ENCODE data around the gene RPS15. TPM values are rescaled to one million over a fixed set of nuclear protein-coding genes. Genes with fewer than 3 reads are reported as not detected.

RPS15 gene
- total RNA-seq, 1 donor: 318 TPM

DNA sequence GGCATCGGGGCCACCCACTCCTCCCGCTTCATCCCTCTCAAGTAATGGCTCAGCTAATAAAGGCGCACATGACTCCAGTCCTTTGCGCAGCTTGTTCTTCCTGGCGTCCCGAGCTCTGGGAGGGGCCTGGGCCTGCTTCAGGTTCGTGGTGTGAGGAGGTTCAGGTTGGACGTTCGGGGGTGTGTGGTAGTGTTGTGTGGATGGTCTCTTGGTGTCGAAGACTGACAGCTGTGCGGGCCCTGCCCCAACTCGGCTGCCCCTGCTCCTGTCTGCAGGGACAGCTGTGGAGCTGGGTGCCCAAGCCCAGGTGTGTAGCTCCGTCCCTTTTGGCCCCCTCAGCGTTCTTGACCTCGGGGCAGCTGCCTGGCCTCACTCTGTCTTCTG is 2.2 kb downstream of the RPS15 start:
- H3K79me2 ChIP-seq (ENCODE audit: insufficient read depth, low read length): peaks cover 38% of the 10 kb centered on the region
- peaks cover 64% of the 10 kb centered on the region for H4K20me1 ChIP-seq (ENCODE audit: insufficient read depth, low read length)
- no peak overlapping the region for H3K27ac ChIP-seq (ENCODE audit: low read depth, low read length)
- TF ChIP-seq CTCF (IDR thresholded peaks at IDR 0.05; ENCODE audit: extremely low read depth, low read depth, low read length): no peak
- H3K4me2 ChIP-seq (ENCODE audit: insufficient read depth, low read length): no peak overlapping the region
- no peak overlapping the region for H3K4me3 ChIP-seq (ENCODE audit: insufficient read depth, low read length)
- peaks cover 2% of the 10 kb centered on the region for H3K27me3 ChIP-seq (ENCODE audit: insufficient read depth, low read length)
- H3K36me3 ChIP-seq (ENCODE audit: insufficient read depth, low read length): peaks cover 40% of the 10 kb centered on the region
- peaks cover 15% of the 10 kb centered on the region for H3K4me1 ChIP-seq (ENCODE audit: insufficient read depth, low read length)
- no peaks in the 10 kb centered on the region for H3K9me3 ChIP-seq (ENCODE audit: low read depth, low read length)
- DNase-seq (ENCODE audit: insufficient read length, low spot score, missing footprints): no peak
- H2AFZ ChIP-seq (ENCODE audit: low read length): no peak overlapping the region

DNA sequence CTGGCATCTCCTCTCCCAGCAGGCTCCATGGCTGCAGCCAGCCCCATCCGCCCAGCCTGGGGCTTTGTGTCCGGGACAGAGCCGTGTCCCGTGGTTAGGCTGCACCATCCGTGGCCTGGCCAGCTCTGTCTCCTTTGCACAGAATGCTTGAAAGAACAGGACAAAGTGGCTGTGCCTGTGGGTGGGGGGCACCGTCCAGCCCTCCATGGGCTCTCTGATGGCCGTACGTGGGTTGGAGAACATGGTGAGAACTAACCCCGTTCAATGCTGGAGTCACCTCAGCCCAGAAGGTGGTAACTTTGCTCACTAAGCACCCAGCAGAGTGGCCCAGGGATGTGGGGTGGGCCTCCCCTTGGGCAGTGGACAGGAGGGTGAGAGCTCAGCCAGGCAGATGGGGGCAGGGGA is 2.8 kb downstream of the RPS15 start:
- Histone ChIP-seq H3K79me2 (ENCODE audit: insufficient read depth, low read length) (peaks cover 38% of the 10 kb centered on the region), H2AFZ (ENCODE audit: low read length) (no peak overlapping the region), H3K4me3 (ENCODE audit: insufficient read depth, low read length) (no peak overlapping the region), H4K20me1 (ENCODE audit: insufficient read depth, low read length) (peaks cover 61% of the 10 kb centered on the region), H3K27me3 (ENCODE audit: insufficient read depth, low read length) (peaks cover 5% of the 10 kb centered on the region), H3K4me2 (ENCODE audit: insufficient read depth, low read length) (no peak overlapping the region), H3K9me3 (ENCODE audit: low read depth, low read length) (no peaks in the 10 kb centered on the region), H3K27ac (ENCODE audit: low read depth, low read length) (no peak overlapping the region), H3K36me3 (ENCODE audit: insufficient read depth, low read length) (peaks cover 38% of the 10 kb centered on the region), H3K4me1 (ENCODE audit: insufficient read depth, low read length) (peaks cover 15% of the 10 kb centered on the region)
- no peak for DNase-seq (ENCODE audit: insufficient read length, low spot score, missing footprints)
- no peak for TF ChIP-seq CTCF (IDR thresholded peaks at IDR 0.05; ENCODE audit: extremely low read depth, low read depth, low read length)

DNA sequence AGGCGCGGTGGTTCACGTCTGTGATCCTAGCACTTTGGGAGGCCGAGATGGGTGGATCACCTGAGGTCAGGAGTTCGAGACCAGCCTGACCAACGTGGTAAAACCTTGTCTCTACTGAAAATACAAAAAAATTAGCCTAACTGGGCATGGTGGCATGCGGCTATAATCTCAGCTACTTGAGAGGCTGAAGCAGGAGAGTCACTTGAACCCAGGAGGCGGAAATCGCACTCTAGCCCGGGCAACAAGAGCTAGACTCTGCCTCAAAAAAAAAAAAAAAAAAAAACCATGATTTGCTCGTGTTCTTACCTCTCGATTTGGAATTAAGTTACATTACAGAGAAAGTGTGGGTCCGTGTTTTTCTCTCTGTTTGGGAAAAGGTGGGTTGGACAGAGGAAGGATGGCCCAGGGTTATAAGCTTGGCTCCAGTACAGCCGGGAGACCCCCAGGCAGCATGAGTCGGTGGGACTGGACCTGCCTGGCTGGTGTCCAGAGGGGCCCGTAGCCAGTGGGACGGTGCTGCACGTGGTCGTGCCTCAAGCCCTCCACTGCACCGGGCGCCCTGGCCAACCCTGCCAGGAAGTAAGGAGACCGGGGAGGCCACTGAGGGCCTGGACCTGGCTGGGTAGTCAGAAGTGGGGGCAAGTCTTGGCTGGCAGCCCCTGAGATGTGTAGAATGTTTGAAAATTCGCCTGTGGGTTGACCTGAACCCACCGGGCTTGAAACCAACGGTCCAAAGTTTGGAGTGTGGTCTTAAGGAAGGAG is 3.7 kb downstream of the RPS15 start:
- H2AFZ ChIP-seq (ENCODE audit: low read length): no peak overlapping the region
- peaks cover 58% of the 10 kb centered on the region for H4K20me1 ChIP-seq (ENCODE audit: insufficient read depth, low read length)
- peaks cover 9% of the 10 kb centered on the region for H3K4me1 ChIP-seq (ENCODE audit: insufficient read depth, low read length)
- no peak overlapping the region for H3K4me3 ChIP-seq (ENCODE audit: insufficient read depth, low read length)
- H3K36me3 ChIP-seq (ENCODE audit: insufficient read depth, low read length): peaks cover 38% of the 10 kb centered on the region
- no peaks in the 10 kb centered on the region for H3K9me3 ChIP-seq (ENCODE audit: low read depth, low read length)
- peaks cover 13% of the 10 kb centered on the region for H3K27me3 ChIP-seq (ENCODE audit: insufficient read depth, low read length)
- no peak for TF ChIP-seq CTCF (IDR thresholded peaks at IDR 0.05; ENCODE audit: extremely low read depth, low read depth, low read length)
- no peak for DNase-seq (ENCODE audit: insufficient read length, low spot score, missing footprints)
- H3K79me2 ChIP-seq (ENCODE audit: insufficient read depth, low read length): peaks cover 38% of the 10 kb centered on the region
- no peak overlapping the region for H3K27ac ChIP-seq (ENCODE audit: low read depth, low read length)
- H3K4me2 ChIP-seq (ENCODE audit: insufficient read depth, low read length): no peak overlapping the region

DNA sequence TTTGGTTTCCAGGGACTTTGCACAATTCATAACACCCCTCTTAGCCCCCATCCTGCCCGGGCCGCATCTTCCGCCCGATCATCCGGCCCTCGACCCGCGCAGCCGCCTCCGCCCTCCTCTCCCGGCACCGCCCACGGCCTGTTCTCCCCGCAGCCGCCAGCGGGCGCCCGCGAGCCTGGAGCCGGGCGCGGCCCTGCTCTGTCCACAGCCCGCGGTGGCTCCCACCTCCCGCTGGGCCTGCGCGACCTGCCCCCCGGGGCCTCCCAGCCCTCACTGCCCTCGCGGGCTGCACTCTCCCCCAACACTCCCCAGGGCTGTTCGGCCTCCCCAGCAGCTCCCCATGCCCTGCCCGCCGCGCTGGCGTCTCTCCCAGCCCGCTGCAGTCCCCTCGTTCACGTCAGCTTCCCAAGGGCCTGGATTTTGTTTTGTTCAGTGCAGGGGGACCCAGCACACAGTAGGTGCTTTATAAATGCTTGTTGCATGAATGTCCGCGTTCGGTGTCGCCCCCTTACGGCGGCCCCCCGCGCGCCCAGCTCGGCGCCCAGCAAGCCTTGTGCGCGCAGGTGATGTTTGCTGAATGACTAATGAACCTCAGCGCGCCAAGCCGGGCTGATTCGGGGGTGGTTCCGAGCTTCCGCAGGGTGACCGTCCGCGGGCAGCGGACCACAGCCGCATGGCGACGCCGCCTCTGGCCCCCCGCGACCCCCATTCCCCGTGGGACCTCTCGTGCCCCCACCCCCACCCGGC is 7.2 kb downstream of the RPS15 start:
- H2AFZ ChIP-seq (ENCODE audit: low read length): no peak overlapping the region
- H4K20me1 ChIP-seq (ENCODE audit: insufficient read depth, low read length): peaks cover 53% of the 10 kb centered on the region
- H3K4me3 ChIP-seq (ENCODE audit: insufficient read depth, low read length): peak overlapping the region; percentile 33
- H3K9me3 ChIP-seq (ENCODE audit: low read depth, low read length): no peaks in the 10 kb centered on the region
- peaks cover 45% of the 10 kb centered on the region for H3K27me3 ChIP-seq (ENCODE audit: insufficient read depth, low read length)
- peak; percentile 100 for DNase-seq (ENCODE audit: insufficient read length, low spot score, missing footprints)
- H3K36me3 ChIP-seq (ENCODE audit: insufficient read depth, low read length): peaks cover 30% of the 10 kb centered on the region
- H3K79me2 ChIP-seq (ENCODE audit: insufficient read depth, low read length): peaks cover 17% of the 10 kb centered on the region
- H3K4me1 ChIP-seq (ENCODE audit: insufficient read depth, low read length): peaks cover 3% of the 10 kb centered on the region
- no peak overlapping the region for H3K27ac ChIP-seq (ENCODE audit: low read depth, low read length)
- peak overlapping the region; percentile 55 for H3K4me2 ChIP-seq (ENCODE audit: insufficient read depth, low read length)
- peak; percentile 72 for TF ChIP-seq CTCF (IDR thresholded peaks at IDR 0.05; ENCODE audit: extremely low read depth, low read depth, low read length)
